Adrenal gland (tissue), 5 donors: ENCODE measurements around the gene DDX47.

ENCODE experiments used
- CTCF ChIP-seq, 6 experiments: fragments of 450-650 bp in 4 of 6; fragments of 200-600 bp in 2 of 6; sonication (generic) in 1 of 6; IDR thresholded peaks; 1 replicate in 5 of 6; 2 replicates in 1 of 6; pipeline versions ENCODE4 v1.5.1 to v1.8.0; 2016 to 2021; ENCODE audit warnings: antibody characterized with exemption in 6 of 6, mild to moderate bottlenecking in 2 of 6, moderate library complexity in 1 of 6
- POLR2A ChIP-seq, 2 donors: fragments of 450-650 bp; IDR thresholded peaks; one replicate each; pipeline ENCODE4 v1.6.1; 2017; ENCODE audit warnings: antibody characterized with exemption in 2 of 2, mild to moderate bottlenecking in 2 of 2, moderate library complexity in 1 of 2
- donor health status: DM: no; HTN: no; CAD: no.

DNA sequence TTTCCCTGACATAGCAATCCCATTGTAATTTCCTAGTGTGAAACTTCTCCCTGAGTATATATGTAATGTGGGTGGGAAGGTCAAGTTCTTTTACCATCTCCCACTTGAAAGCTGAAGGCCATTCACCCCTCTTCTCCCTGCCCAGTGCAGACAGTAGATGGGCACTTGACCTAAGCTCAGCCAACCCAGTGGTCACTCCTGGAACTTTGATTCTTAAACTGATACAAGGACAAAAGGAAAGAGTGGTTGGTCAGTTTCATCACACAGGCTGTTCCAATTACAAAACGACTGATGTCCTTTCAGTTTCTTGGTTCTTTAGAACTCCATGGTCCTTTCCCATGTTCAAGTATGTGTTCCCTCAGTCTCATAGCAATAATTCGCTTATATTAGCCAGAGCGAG lies 36.1 kb upstream of the DDX47 start:
- TF ChIP-seq CTCF (IDR thresholded peaks at IDR 0.05): no peak
- TF ChIP-seq POLR2A (IDR thresholded peaks at IDR 0.05): no peak
